ENCODE data around the gene PAK3. TPM values are rescaled to one million over a fixed set of nuclear protein-coding genes. Genes with fewer than 3 reads are reported as not detected.

PAK3 gene
- total and polyA plus RNA-seq, 9 of the 15 experiments (the other 6 are each of a cell fraction or from before 2014, with no cell fraction given), result not detected

GRCh38 chrX:111052478-111052877 lies 43.5 kb upstream of the PAK3 start:
- H3K4me2 ChIP-seq (ENCODE audit: insufficient read depth, low read length), result no peak overlapping the region
- BruUV-seq (replicated peaks), result no TSS peak
- intact Hi-C loops (cut with micrococcal nuclease) (no loop called here), in situ Hi-C loops (cut with MboI) (no loop called here)
- H3K79me2 ChIP-seq (ENCODE audit: control insufficient read depth, insufficient read depth, low read length), result no peaks in the 10 kb centered on the region
- H3K27me3 ChIP-seq (ENCODE audit: control insufficient read depth in 2 of 2, insufficient read depth in 2 of 2, low read length in 2 of 2), result no peaks in the 10 kb centered on the region
- FAIRE-seq (no peak), ATAC-seq (no peak), DNase-seq (ENCODE audit: extremely low read depth in 1 of 4, low spot score in 3 of 4) (no peak)
- H3K9me3 ChIP-seq (replicated peaks; ENCODE audit: control insufficient read depth, insufficient read depth, low read depth, low read length), result no peaks in the 10 kb centered on the region
- no peaks in the 10 kb centered on the region for H3K4me1 ChIP-seq (replicated peaks in 1 of 2; ENCODE audit: control insufficient read depth in 2 of 2, insufficient read depth in 2 of 2, low read length in 2 of 2)
- ChIA-PET CTCF (ENCODE audit: low intra/inter-chr PET ratio) (no interaction called here), POLR2A (no interaction called here)
- H4K20me1 ChIP-seq (replicated peaks; ENCODE audit: control insufficient read depth, insufficient read depth, low read length), result no peaks in the 10 kb centered on the region
- H3K9me1 ChIP-seq (ENCODE audit: control insufficient read depth, insufficient read depth, low read length), result no peaks in the 10 kb centered on the region
- H3K27ac ChIP-seq (ENCODE audit: extremely low read depth, low read depth, low read length), result no peak overlapping the region
- TF ChIP-seq BMI1 (IDR thresholded peaks at IDR 0.05; ENCODE audit: low read length) (no peak), RFX7 (CRISPR knock-in tag; IDR thresholded peaks at IDR 0.05) (no peak), DLX4 (CRISPR knock-in tag; IDR thresholded peaks at IDR 0.05) (no peak), MLX (CRISPR knock-in tag; conservative IDR thresholded peaks at IDR 0.05) (no peak), C11orf30 (IDR thresholded peaks at IDR 0.05; ENCODE audit: low read depth) (no peak), MITF (IDR thresholded peaks at IDR 0.05) (no peak)
- no peak overlapping the region for H3K4me3 ChIP-seq
- H3K36me3 ChIP-seq (ENCODE audit: control insufficient read depth, insufficient read depth, low read length), result no peaks in the 10 kb centered on the region
- no peak overlapping the region for H2AFZ ChIP-seq (ENCODE audit: low read depth, low read length)
- H3K9ac ChIP-seq (ENCODE audit: insufficient read depth in 1 of 2, low read depth in 2 of 2, low read length in 2 of 2), result no peak overlapping the region
